ENCODE results near the gene ZKSCAN3.
"Not testable (repeated sequence)": the region's sequence is repeated elsewhere in the genome, so short reads cannot be mapped to it uniquely, and the experiment has no call there.

ZKSCAN3 gene

DNA sequence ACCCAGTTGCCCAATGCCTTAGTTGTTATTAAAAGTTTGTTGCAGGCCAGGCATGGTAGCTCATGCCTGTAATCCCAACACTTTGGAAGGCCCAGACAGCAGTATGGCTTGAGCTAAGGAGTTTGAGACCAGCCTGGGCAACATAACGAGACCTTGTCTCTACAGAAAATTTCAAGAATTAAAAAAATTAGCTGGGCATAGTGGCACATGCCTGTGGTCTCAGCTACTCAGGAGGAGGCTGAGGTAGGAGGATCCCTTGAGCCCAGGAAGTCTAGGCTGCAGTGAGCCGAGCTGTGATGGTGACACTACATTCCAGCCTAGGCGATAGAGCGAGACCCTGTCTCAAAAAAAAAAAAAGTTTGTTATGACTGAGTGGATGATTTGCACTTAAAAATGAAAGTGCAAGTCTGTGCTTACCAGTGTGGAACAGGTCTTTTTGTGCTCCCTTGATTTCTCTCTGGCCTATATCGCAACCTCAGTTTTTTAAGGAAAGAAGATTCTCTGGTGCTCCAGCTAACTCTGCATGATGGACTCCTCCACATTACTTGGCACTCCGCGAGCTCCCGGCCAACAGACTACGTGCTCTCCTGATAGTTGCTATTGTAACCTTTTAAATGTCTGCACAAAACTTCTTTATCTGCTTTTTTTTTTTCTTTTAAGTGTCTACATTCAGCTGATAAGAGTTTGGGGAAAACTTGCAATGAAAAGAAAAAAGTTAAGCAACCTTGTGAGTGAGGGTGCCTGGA lies 22.1 kb downstream of the ZKSCAN3 start:
- no peak for DNase-seq (ENCODE audit: low spot score)

GRCh38 chr6:28373925-28374324 lies 24.2 kb downstream of the ZKSCAN3 start:
- no peak for DNase-seq (ENCODE audit: low spot score)

- DNase-seq (ENCODE audit: low spot score), result no peak
Measured at GRCh38 chr6:28377879-28378278, 28.1 kb downstream of the ZKSCAN3 start.

DNA sequence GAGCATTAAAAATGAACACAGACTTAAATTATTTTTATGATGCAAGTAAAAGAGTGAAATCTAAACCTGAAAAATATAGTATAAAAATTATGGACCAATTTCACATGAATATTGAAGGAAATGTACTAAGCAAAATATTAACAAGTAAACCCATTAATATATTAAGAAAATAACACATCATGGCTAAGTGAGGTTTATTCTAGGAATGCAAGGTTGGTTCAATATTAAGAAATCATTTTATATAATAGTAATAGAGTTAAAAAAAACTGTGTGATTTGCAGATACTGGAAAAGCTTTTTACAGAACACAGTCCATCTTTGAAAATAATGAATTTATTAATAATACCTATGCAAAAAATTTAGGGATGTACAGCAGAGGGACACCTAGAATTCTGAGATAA lies 28.9 kb downstream of the ZKSCAN3 start:
- no peak for DNase-seq (ENCODE audit: low spot score)

GRCh38 chr6:28380381-28380780 lies 30.6 kb downstream of the ZKSCAN3 start:
- DNase-seq (ENCODE audit: low spot score), result no peak

- no peak for DNase-seq (ENCODE audit: low spot score)
Measured at GRCh38 chr6:28383235-28384142, 33.7 kb downstream of the ZKSCAN3 start.

DNA sequence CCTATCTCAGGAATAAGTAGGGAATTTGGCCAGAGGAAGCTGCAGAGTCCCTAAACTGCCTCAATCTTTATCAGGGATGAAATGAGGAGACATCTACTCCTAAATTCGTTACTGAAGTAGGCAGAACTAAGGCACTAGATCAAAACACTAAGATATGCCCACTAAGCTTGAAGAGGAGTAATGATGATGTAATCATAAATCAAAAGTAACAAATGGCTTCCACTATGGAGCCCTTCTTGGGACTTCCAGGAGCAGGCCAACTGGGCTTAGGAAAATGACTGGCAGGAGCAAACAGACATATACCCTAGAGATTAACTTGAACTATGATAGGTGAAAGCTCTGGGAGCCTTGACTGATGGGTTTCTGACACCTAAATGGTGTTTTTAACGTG lies 34.4 kb downstream of the ZKSCAN3 start:
- DNase-seq (ENCODE audit: low spot score), result no peak

DNA sequence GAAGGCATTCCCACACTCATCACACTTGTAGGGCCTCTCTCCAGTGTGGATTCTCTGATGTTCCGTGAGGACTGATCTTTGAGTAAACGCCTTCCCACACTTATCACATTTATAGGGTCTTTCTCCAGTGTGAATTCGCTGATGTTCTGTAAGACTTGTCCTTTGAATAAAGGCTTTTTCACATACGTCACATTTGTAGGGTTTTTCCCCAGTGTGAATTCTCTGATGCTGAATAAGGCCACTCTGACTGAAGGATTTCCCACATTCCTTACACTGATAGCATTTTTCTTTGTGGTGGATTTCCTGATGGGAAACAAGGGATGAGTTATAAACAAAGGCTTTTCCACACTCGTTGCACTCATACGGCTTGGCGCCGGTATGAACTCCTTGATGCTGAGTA lies 40.9 kb downstream of the ZKSCAN3 start:
- no peak for DNase-seq (ENCODE audit: low spot score)

DNA sequence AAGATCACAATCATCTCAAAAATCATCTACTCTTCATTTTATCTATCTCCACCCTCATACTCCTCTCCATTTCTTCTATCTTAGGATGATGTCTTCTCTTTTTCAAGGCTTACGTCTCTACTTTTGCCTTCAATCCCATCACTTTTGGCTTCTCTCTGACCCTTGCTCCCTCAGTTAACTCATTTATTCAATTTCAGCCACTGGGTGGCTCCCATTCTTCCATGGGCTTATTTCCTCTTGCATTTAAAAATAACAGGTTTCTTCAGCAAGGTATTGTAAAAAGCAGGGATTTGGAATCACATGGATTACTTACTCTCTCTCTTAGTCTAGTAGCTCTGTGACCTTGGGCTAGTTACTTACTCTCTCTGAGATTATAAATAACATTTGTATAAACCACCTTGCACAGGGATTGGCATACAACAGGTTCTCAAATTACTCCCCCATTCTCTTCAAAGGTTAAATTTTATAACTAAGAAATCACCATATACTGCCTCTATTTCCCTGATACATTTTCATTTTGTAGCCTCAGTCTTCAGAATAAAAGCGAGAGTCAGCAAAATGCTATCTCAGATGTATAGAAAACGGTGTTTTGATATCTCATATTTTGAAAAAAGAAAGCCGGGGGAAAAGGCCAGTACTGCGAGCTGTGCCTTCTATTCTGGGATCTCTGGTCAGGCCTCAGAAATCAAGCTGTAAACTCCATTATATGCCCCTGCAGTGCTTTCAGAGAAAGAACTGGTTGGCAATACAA lies 44.3 kb downstream of the ZKSCAN3 start:
- no peak for DNase-seq (ENCODE audit: low spot score)

GRCh38 chr6:28395918-28396317 lies 46.2 kb downstream of the ZKSCAN3 start:
- DNase-seq (ENCODE audit: low spot score), result no peak

DNA sequence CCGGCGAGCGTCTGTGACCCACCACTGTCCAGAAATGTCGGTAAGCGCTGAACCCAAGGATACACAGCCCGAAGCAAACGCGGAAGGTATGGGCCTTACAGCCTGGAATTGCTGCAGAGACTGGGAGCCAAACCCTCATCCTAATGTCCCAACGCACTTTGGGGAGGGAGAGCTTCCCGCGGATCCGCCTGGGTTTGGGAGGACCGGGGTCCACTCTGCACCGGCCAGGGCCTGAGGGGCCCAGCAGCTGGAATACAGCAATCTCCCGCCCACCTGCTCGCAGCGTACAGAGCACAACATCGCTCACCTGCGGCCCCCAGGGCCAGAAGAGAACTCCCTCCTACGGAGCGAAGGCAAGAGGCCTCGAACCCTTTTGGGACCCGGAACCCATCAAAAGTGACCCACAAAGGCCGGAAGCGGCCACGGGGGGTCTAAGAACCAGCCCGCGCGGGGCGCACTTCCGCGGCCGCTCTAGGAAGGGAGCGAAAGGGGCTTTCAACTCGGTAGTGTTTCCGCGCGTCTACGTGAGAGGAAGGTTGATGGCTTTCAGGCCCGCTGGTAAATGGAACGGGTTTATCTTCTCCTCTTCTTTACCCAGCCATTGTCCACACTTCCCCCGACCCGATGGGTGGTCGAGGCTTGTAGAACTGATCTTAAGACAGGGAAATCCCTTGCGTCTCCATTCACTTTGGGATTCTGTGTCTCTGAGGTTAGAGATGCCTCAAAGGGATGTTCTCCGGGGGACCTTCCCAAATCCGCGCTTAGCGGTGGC lies 49.8 kb downstream of the ZKSCAN3 start, which contains the start of gene ZSCAN12:
ZSCAN12 (minus strand) TSS at position 398 of the 772 bp plus-strand sequence. CDS start 1,342 bp downstream, outside the sequence.
- DNase-seq (ENCODE audit: low spot score), result peak; percentile 93

DNA sequence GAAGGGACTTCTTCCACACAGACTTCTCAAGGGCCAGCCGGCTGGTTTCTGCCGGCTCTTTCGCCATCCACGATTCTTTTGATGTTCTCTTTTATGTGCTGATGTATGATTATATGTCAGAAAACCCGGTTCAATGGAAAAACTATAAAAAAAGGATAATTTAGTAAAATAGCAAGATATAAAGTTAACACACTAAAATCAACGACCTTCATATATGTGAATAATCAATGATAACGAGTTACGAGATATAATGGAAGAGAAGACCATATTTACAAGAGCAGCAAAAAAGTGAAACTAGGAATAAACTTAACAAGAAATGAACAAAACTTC lies 50.3 kb downstream of the ZKSCAN3 start:
- no peak for DNase-seq (ENCODE audit: low spot score)

DNA sequence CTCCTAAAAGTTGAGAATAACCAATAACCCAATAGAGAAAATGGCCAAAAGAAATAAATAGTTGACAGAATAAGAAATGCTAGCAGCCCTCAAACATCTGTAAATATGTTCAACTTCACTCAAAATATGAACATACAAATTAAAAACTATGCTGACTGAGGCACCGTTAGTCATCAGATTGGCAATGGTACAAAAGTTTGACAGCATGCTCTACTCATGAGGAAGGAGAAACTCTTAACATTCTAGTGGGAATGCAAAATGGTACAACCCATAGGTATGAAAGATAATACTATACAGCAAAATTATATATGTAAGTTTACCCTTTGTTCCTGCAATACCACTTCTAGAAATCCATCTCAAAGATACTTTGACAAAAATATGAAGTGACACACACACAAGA lies 51.4 kb downstream of the ZKSCAN3 start:
- DNase-seq (ENCODE audit: low spot score), result no peak

DNA sequence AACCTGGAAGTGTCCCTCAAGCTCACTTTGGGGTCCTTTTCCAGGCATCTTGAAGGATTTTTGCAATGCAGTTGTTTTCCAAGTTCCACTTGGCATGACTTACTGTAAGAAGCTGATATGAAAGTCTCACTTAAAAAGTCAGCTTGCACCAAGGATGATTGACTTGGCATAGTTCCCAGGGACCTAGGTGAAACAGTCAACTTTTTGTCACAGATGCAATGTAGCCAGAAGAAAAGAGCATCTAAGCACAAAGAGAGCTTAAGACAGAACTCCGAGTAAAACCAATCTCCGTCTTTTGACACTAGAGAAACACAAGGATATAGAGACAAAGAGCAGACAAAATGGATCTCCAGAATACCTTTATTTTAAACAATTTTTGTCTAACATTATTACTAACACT lies 52.5 kb downstream of the ZKSCAN3 start:
- no peak for DNase-seq (ENCODE audit: low spot score)

GRCh38 chr6:28403923-28404322 lies 54.2 kb downstream of the ZKSCAN3 start:
- DNase-seq (ENCODE audit: low spot score), result not testable (repeated sequence)

GRCh38 chr6:28407401-28407800 lies 57.7 kb downstream of the ZKSCAN3 start:
- DNase-seq (ENCODE audit: low spot score), result no peak

GRCh38 chr6:28408076-28408802 lies 58.5 kb downstream of the ZKSCAN3 start:
- no peak for DNase-seq (ENCODE audit: low spot score)

- no peak for DNase-seq (ENCODE audit: low spot score)
Measured at GRCh38 chr6:28410767-28411166, 61.0 kb downstream of the ZKSCAN3 start.

DNA sequence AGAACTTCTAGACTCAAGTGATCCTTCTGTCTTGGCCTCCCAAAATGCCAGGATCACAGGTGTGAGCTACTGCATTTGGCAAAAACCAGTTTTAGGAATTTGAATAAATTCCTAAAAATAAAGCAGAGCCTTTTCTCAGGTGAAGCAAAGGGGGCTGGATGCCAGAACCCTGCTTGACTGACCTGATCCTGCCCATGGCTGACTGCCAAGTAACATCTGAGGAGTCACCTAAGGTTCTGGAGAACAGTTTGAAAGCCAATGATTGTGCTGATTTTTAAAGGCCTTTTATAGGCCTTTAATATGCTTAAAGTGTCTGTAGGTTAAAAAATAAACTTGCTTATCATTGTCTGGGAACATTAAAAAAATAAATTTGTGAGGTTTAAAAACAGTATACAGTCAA lies 63.9 kb downstream of the ZKSCAN3 start:
- DNase-seq (ENCODE audit: low spot score), result no peak

All from SK-N-DZ (cell line).